ENCODE data around the gene RGMA. TPM values are rescaled to one million over a fixed set of nuclear protein-coding genes. Genes with fewer than 3 reads are reported as not detected.
"Not testable (repeated sequence)": the region's sequence is repeated elsewhere in the genome, so short reads cannot be mapped to it uniquely, and the experiment has no call there.

The RGMA gene
- total RNA-seq, 2 experiments from 2014 or later, result not detected

- TF ChIP-seq CTCF (IDR thresholded peaks at IDR 0.05), result peak; percentile 67
- no peaks in the 10 kb centered on the region for H3K27me3 Mint-ChIP-seq
- intact Hi-C loops (cut with micrococcal nuclease), result no loop called here
- H3K9me3 Mint-ChIP-seq, result no peaks in the 10 kb centered on the region
- peak; percentile 74 for DNase-seq
- peak; percentile 92 for ATAC-seq
- H3K27ac Mint-ChIP-seq, result no peak overlapping the region
- no peak overlapping the region for H3K4me3 Mint-ChIP-seq
- CTCF ChIA-PET, result interaction anchor here (0.6 to 2.1 kb wide), 12 partner anchors 14 to 1084 kb away, joined by 3 to 15 read pairs (median 3); partner anchors contain the start of gene RGMA
- H3K4me1 Mint-ChIP-seq (ENCODE audit: low read depth), result peaks cover 4% of the 10 kb centered on the region
- H3K36me3 Mint-ChIP-seq (ENCODE audit: low read depth), result no peaks in the 10 kb centered on the region
- POLR2A ChIA-PET, result interaction anchor here (1.1 kb wide), 1 partner anchor 8 kb away, joined by 4 read pairs; no protein-coding TSS in a partner anchor
Observed at GRCh38 chr15:93035953-93036810, 52.8 kb downstream of the RGMA start.

DNA sequence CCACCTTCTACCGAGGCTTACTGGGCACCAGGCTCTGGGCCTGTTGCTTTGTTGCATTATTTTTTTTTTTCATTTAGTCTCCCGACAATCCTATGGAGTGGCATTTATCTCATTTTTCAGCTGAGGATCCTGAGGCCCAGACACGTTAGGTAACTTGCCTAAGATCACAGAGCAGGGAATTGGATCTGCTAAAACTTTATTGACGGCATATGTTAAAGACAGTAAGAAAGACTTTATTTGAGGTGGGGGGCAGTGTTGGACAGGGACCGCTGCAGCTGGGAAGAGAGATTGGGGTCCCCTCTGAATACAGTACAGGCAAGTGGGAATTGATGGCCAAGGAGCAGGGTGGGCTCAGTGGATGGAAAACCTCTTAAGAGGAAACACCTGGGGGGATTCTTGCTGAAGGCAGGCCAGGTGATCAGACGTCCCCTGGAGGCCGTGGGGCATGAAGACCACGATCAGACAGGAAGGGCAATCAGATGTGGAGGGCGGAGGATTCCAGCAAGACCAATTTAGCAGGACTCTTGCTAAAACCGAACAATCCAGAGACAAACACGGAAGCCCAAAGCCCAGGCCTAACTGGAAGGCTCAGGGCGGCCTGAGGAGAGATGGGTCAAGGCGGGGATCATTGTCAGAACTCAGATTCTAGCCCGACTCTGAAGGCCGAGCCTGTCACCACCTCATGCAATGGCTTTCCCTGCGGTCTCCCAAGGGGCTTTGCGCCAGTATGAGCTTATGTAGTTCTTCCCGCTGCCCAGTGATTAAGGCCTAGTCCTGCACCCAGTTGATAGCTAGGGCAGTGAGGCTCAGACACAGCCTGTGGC lies 53.7 kb downstream of the RGMA start:
- Mint-ChIP-seq H3K27ac (no peak overlapping the region), H3K4me1 (ENCODE audit: low read depth) (peaks cover 9% of the 10 kb centered on the region), H3K4me3 (no peak overlapping the region), H3K9me3 (no peaks in the 10 kb centered on the region), H3K36me3 (ENCODE audit: low read depth) (no peaks in the 10 kb centered on the region), H3K27me3 (no peaks in the 10 kb centered on the region)
- ChIA-PET POLR2A (no interaction called here), CTCF (interaction anchor here (0.8 to 2.1 kb wide), 11 partner anchors 15 to 1085 kb away, joined by 3 to 15 read pairs (median 3); partner anchors contain the start of gene RGMA)
- DNase-seq, result no peak
- peak; percentile 38 for ATAC-seq
- intact Hi-C loops (cut with micrococcal nuclease), result no loop called here
- TF ChIP-seq CTCF (IDR thresholded peaks at IDR 0.05), result no peak

DNA sequence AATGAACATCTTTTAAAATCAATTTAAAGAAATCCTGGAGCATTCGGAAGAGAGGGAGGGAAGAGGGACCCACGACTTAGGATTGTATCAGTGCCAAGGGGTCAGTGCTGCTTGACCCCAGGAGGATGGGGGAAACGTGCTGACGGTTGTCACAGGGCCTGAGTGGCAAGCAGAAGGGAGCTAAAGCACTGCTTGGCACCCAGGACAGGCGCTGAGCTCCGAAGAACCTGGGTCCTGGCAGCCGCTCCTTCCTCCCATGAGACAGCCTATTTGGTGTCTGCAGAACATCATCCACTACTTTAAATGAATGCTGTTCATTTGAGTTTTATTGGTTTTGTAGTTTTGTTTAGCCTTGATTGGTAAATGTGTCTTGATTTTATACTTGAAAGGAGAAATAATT lies 54.5 kb downstream of the RGMA start:
- POLR2A ChIA-PET, result no interaction called here
- Mint-ChIP-seq H3K36me3 (ENCODE audit: low read depth) (no peaks in the 10 kb centered on the region), H3K9me3 (no peaks in the 10 kb centered on the region), H3K4me3 (no peak overlapping the region), H3K4me1 (ENCODE audit: low read depth) (peaks cover 16% of the 10 kb centered on the region), H3K27ac (no peak overlapping the region), H3K27me3 (no peaks in the 10 kb centered on the region)
- intact Hi-C loops (cut with micrococcal nuclease), result loop anchor here (5.0 kb wide), 1 partner anchor 237 kb away; no protein-coding TSS in a partner anchor
- ATAC-seq (no peak), DNase-seq (no peak)
- CTCF ChIA-PET, result interaction anchor here (2.1 kb wide), 1 partner anchor 236 kb away, joined by 15 read pairs; no protein-coding TSS in a partner anchor
- TF ChIP-seq CTCF (IDR thresholded peaks at IDR 0.05), result no peak

- H3K4me3 Mint-ChIP-seq, result no peak overlapping the region
- ATAC-seq, result no peak
- no peaks in the 10 kb centered on the region for H3K36me3 Mint-ChIP-seq (ENCODE audit: low read depth)
- no peak for DNase-seq
- no peak for TF ChIP-seq CTCF (IDR thresholded peaks at IDR 0.05)
- no peaks in the 10 kb centered on the region for H3K27me3 Mint-ChIP-seq
- POLR2A ChIA-PET, result no interaction called here
- CTCF ChIA-PET, result interaction anchor here (0.7 to 5.8 kb wide), 2 partner anchors 14 to 34 kb away, joined by 3 to 63 read pairs; no protein-coding TSS in a partner anchor
- H3K4me1 Mint-ChIP-seq (ENCODE audit: low read depth), result peaks cover 23% of the 10 kb centered on the region
- intact Hi-C loops (cut with micrococcal nuclease), result loop anchor here (5.0 kb wide), 1 partner anchor 236 kb away; no protein-coding TSS in a partner anchor
- no peaks in the 10 kb centered on the region for H3K9me3 Mint-ChIP-seq
- no peak overlapping the region for H3K27ac Mint-ChIP-seq
Observed at GRCh38 chr15:93033434-93034045, 55.5 kb downstream of the RGMA start.

GRCh38 chr15:93032515-93033206 lies 56.4 kb downstream of the RGMA start:
- intact Hi-C loops (cut with micrococcal nuclease), result loop anchor here (5.0 kb wide), 1 partner anchor 235 kb away; no protein-coding TSS in a partner anchor
- peaks cover 30% of the 10 kb centered on the region for H3K4me1 Mint-ChIP-seq (ENCODE audit: low read depth)
- H3K9me3 Mint-ChIP-seq; DNase-seq; ATAC-seq; H3K36me3 Mint-ChIP-seq (ENCODE audit: low read depth); POLR2A ChIA-PET; H3K27ac Mint-ChIP-seq; H3K4me3 Mint-ChIP-seq; H3K27me3 Mint-ChIP-seq: not testable (repeated sequence)
- CTCF ChIA-PET, result interaction anchor here (0.7 to 5.8 kb wide), 4 partner anchors 13 to 1087 kb away, joined by 3 to 63 read pairs (median 12); no protein-coding TSS in a partner anchor

DNA sequence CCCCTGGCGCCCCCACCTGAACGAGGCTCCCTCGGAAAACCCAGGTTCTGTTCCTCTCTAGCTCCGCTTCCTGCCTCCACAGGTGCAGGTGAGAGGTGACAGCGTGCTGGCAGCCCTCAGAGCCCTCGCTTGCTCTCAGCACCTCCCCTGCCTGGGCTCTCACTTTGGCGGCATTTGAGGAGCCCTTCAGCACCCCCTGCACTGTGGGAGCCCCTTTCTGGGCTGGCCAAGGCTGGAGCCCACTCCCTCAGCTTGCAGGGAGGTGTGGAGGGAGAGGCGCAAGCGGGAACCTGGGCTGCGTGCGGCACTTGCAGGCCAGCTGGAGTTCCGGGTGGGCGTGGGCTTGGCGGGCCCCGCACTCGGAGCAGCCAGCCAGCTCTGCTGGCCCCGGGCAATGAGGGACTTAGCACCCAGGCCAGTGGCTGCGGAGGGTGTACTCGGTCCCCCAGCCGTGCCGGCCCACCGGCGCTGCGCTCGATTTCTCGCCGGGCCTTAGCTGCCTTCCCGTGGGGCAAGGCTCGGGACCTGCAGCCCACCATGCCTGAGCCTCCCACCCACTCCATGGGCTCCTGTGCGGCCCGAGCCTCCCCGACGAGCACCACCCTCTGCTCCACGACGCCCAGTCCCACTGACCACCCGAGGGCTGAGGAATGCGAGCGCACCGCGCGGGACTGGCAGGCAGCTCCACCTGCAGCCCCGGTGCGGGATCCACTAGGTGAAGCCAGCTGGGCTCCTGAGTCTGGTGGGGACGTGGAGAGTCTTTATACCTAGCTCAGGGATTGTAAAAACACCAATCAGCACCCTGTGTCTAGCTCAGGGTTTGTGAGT lies 57.2 kb downstream of the RGMA start:
- H3K27ac Mint-ChIP-seq; POLR2A ChIA-PET; DNase-seq; H3K9me3 Mint-ChIP-seq; H3K27me3 Mint-ChIP-seq; H3K4me3 Mint-ChIP-seq; H3K36me3 Mint-ChIP-seq (ENCODE audit: low read depth); ATAC-seq: not testable (repeated sequence)
- intact Hi-C loops (cut with micrococcal nuclease), result loop anchor here (5.0 kb wide), 1 partner anchor 234 kb away; no protein-coding TSS in a partner anchor
- peaks cover 32% of the 10 kb centered on the region for H3K4me1 Mint-ChIP-seq (ENCODE audit: low read depth)
- CTCF ChIA-PET, result interaction anchor here (1.0 to 5.8 kb wide), 6 partner anchors 12 to 1088 kb away, joined by 4 to 63 read pairs (median 24); no protein-coding TSS in a partner anchor

All from activated CD8-positive, alpha-beta T cell treated with anti-CD3 and anti-CD28 coated beads for 36 hours (primary cell).